OCI-LY7 (cell line): ENCODE measurements around the gene MEOX2. TPM values are rescaled to one million over a fixed set of nuclear protein-coding genes. Genes with fewer than 3 reads are reported as not detected.

Experiments used
- BruUV-seq: library from RNA; stranded (reverse); fragments of 400-500 nt; replicated peaks from 2 replicates; lab custom pipeline; 2021; lab: Mats Ljungman, UMichigan
- CTCF ChIA-PET: fragments of 300-600 bp; sonication (Branson Sonifier 250); formaldehyde crosslinking; loops from one replicate; lab custom pipeline; 2022; ENCODE audit warnings: antibody characterized with exemption; ENCODE audit not compliant: unreplicated experiment; lab: Charles Lee
- POLR2A ChIA-PET: fragments of 300-600 bp; sonication (Branson Sonifier 250); formaldehyde crosslinking; loops from one replicate; lab custom pipeline; 2022; ENCODE audit warnings: antibody characterized with exemption; lab: Charles Lee
- DNase-seq: peaks from one replicate; pipeline ENCODE4 v3.0.0-alpha.2; 2015; ENCODE audit warnings: low spot score
- H2AFZ ChIP-seq: fragments of 200-600 bp; sonication (generic), shearing (Covaris generic); 2 replicates; pipeline ENCODE4 v1.6.1; 2014; ENCODE audit warnings: mild to moderate bottlenecking, antibody characterized with exemption, low read length, moderate library complexity
- H3K27ac ChIP-seq: fragments of 200-600 bp; sonication (generic); 2 replicates; pipeline ENCODE4 v1.5.1; 2014; ENCODE audit warnings: mixed run types, low read depth, mild to moderate bottlenecking, moderate library complexity, low read length, inconsistent platforms; ENCODE audit not compliant: poor library complexity, severe bottlenecking
- H3K36me3 ChIP-seq: fragments of 200-600 bp; sonication (generic); 2 replicates; pipeline ENCODE4 v1.6.1; 2014; ENCODE audit warnings: mild to moderate bottlenecking, antibody characterized with exemption, low read length, moderate library complexity, mixed read lengths; ENCODE audit not compliant: insufficient read depth
- H3K4me1 ChIP-seq: fragments of 200-600 bp; sonication (generic); 2 replicates; pipeline ENCODE4 v1.5.1; 2014; ENCODE audit warnings: mild to moderate bottlenecking, low read length; ENCODE audit not compliant: insufficient read depth, poor library complexity, severe bottlenecking
- H3K4me2 ChIP-seq: fragments of 200-600 bp; sonication (generic); 2 replicates; pipeline ENCODE4 v1.6.1; 2014; ENCODE audit warnings: mild to moderate bottlenecking, low read length
- H3K4me3 ChIP-seq: fragments of 200-600 bp; sonication (generic); 2 replicates; pipeline ENCODE4 v1.5.1; 2014; ENCODE audit warnings: mild to moderate bottlenecking, low read depth, low read length; ENCODE audit not compliant: poor library complexity, severe bottlenecking
- H3K79me2 ChIP-seq: fragments of 200-600 bp; sonication (generic); 2 replicates; pipeline ENCODE4 v1.6.1; 2016; ENCODE audit warnings: low read depth, mild to moderate bottlenecking, low read length, moderate library complexity, mixed read lengths; ENCODE audit not compliant: insufficient read depth
- H3K9me2 ChIP-seq: fragments of 200-600 bp; sonication (generic); 2 replicates; pipeline ENCODE4 v1.6.1; 2016; ENCODE audit warnings: mild to moderate bottlenecking, low read length, mixed read lengths; ENCODE audit not compliant: insufficient read depth
- H3K9me3 ChIP-seq: fragments of 200-600 bp; sonication (generic); 2 replicates; pipeline ENCODE4 v1.6.1; 2014; ENCODE audit warnings: mild to moderate bottlenecking, mixed run types, low read length, mixed read lengths
- H4K20me1 ChIP-seq: fragments of 200-600 bp; sonication (generic); 2 replicates; pipeline ENCODE4 v1.6.1; 2014; ENCODE audit warnings: mild to moderate bottlenecking, antibody characterized with exemption, low read length, moderate library complexity, mixed read lengths; ENCODE audit not compliant: insufficient read depth
- CTCF ChIP-seq: fragments of 200-600 bp; sonication (generic); conservative IDR thresholded peaks from 2 replicates; pipeline ENCODE4 v1.5.1; 2014; ENCODE audit warnings: mild to moderate bottlenecking, antibody characterized with exemption, low read length, moderate library complexity, mixed read lengths
- EZH2phosphoT487 ChIP-seq: fragments of 200-600 bp; sonication (generic); IDR thresholded peaks from 2 replicates; pipeline ENCODE4 v1.6.1; 2018; ENCODE audit warnings: low read depth, borderline replicate concordance, mild to moderate bottlenecking, mixed run types, antibody characterized with exemption, low read length, moderate library complexity, mixed read lengths
- intact Hi-C: fragments of 100-400 bp; cut with micrococcal nuclease; formaldehyde crosslinking; loops from one replicate; pipeline ENCODE4 v1.10.0; 2022; ENCODE audit not compliant: unreplicated experiment
- total RNA-seq, 2 experiments: library from RNA; depleted of rRNA in 1 of 2; stranded (reverse); fragments of >200 nt in 1 of 2; shearing (Covaris generic) in 1 of 2; gene quantifications; 2 replicates each; pipeline ENCODE4 v1.2.3, GENCODE V29; 2014 to 2022

The MEOX2 gene
- total RNA-seq, 2 experiments from 2014 or later = not detected

- no peak within 1 kb of the TSS for H2AFZ ChIP-seq
- no peak within 1 kb of the TSS for H3K4me2 ChIP-seq
- no peaks in the 10 kb centered on the region for H3K36me3 ChIP-seq
- CTCF ChIA-PET = no interaction called here
- no peaks in the 10 kb centered on the region for H3K79me2 ChIP-seq
- no peaks in the 10 kb centered on the region for H4K20me1 ChIP-seq
- intact Hi-C loops = no loop called here
- no peak within 1 kb of the TSS for H3K27ac ChIP-seq
- no peak for TF ChIP-seq CTCF
- TF ChIP-seq EZH2phosphoT487 = no peak
- no TSS peak for BruUV-seq
- no peaks in the 10 kb centered on the region for H3K4me1 ChIP-seq
- no peaks in the 10 kb centered on the region for H3K9me3 ChIP-seq
- DNase-seq = no peak
- no peaks in the 10 kb centered on the region for H3K9me2 ChIP-seq
- H3K4me3 ChIP-seq = no peak within 1 kb of the TSS
- POLR2A ChIA-PET = no interaction called here
These were observed 124.6 kb downstream of the MEOX2 start, which contains the start of gene AGMO for GRCh38 chr7:15561835-15562234. Gene AGMO (minus strand): TSS chr7:15562015.

Other genes starting within 250 kb of the MEOX2 start
- gene AGMO, start 124.7 kb downstream of the MEOX2 start, total RNA-seq (2014; rRNA removed; shearing (Covaris generic)) = not detected in 2 replicates
- not detected in 2 replicates for gene AGMO, start 124.7 kb downstream of the MEOX2 start, total RNA-seq (2022)